GM19351 (cell line): ENCODE results near the gene ROBO2.

Source experiments
- ATAC-seq: cut with Tn5 transposase; IDR thresholded peaks from one replicate; pipeline ENCODE4 v1.9.1; 2021; ENCODE audit warnings: mild to moderate bottlenecking, moderate library complexity; ENCODE audit not compliant: unreplicated experiment

ROBO2 gene

DNA sequence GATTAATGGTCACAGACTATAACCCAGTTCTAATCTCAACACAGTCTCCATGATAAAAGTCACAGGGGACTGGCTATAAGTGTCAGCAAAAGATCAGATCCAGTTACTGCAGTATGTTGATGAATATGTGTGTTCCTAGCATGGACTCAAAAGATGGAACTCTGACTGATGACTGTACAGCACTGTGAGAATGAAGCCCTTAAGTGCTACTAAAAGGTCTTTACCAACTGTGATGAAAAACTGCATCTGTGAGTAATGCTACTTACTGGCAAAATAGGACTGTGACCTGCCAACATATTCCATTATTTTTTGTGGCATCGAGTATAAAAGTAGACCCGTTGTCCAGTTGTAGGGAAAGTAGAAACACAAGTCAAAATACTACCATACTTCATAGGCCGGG is 284.2 kb downstream of the ROBO2 start:
- ATAC-seq: no peak

DNA sequence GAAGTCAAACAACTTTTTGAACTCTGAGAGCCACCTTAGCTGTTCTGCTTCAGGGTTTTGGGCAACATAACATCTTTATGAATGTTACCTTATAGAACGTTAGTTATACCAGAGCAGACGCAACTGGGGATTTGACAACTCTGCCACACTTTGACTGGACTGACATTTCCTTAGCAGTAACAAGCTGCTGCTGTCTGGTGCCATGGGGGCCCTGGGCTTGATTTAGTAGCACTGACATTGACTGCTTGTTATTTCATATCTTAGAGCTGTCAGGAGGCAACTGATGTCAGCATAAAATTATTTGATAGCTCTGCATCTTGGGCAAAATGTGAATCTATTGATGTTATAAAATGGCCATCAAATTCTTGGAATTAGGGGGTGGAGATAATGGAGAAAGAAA is 285.4 kb downstream of the ROBO2 start:
- no peak for ATAC-seq

DNA sequence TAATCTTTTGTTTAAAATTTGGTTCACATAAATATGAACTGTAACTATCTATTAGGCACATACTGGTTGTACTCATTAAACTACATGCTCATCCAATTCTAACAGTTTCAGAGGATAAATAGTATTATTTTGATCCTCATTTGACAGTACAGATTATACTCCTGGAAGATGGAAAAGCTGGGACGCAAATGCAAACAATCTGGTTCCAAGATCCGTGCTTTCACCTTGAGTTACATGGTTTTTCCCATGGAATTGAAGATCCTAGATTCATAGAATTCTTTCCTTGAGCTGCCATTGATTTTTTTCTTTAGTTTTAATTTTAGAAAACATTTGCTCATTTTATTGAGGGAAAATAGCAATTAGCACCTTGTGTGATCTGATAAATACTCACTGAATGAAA is 285.8 kb downstream of the ROBO2 start:
- ATAC-seq: no peak

- no peak for ATAC-seq
Observed at GRCh38 chr3:77326586-77326985, 286.7 kb downstream of the ROBO2 start.

DNA sequence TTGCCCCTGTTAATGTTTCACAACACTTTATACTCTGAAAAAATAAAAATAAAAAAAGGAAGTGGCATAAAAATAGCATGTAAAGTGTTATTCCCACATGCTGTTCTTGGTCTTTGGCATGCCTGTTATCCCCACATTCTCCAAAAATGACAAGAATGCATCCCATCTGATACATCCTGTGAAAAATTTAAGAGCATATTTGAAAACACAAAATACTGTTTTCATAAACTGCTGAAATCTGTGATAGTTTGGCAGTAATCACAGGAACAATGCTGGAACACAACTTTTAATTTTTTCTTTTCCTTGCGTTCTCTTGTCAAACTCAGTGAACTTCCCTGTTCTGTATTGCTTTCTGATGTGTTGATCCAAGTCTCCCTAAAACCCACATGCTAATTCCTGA is 288.8 kb downstream of the ROBO2 start:
- ATAC-seq: no peak

DNA sequence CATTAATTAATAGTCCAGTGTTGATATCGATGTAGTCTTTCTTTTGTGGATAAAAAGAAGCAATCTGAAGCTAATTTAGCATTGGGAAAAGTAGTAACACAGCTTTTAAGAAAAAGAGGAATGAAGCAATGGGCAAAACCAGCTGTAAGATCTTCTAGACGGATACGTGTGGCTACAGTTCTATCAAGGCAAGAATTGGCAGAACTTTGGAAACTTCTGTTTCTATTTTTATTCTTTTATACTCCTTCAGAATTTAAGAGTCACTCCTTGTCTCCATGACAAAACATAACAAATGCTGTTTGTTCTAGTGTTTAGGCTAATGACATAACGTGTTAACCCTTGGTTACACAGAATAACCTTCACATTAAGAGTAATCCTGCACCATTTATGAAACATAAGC is 289.2 kb downstream of the ROBO2 start:
- no peak for ATAC-seq

GRCh38 chr3:77338195-77338594 is 298.3 kb downstream of the ROBO2 start:
- ATAC-seq: no peak

DNA sequence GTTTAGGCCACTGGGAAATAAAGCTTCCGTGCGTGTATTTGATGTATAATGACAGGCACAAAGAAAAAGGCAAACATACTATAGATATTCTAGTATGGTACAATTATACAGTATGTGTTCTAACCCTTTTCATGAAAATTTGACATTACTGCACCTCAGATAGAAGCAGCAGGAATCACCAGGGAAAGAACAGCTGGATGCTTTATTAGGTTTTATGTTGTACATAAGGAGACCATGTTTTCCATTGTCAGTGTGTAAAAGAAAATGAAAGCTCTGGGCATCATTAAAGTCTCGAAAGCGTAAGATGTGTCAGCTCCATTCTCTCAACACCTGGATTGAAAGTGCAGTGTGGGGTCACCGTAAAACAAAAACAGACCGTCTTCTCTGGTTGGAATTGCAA is 302.1 kb downstream of the ROBO2 start:
- ATAC-seq: no peak

GRCh38 chr3:77342688-77343087 is 302.8 kb downstream of the ROBO2 start:
- ATAC-seq: no peak

- ATAC-seq: no peak
Observed at GRCh38 chr3:77345009-77345408, 305.1 kb downstream of the ROBO2 start.

DNA sequence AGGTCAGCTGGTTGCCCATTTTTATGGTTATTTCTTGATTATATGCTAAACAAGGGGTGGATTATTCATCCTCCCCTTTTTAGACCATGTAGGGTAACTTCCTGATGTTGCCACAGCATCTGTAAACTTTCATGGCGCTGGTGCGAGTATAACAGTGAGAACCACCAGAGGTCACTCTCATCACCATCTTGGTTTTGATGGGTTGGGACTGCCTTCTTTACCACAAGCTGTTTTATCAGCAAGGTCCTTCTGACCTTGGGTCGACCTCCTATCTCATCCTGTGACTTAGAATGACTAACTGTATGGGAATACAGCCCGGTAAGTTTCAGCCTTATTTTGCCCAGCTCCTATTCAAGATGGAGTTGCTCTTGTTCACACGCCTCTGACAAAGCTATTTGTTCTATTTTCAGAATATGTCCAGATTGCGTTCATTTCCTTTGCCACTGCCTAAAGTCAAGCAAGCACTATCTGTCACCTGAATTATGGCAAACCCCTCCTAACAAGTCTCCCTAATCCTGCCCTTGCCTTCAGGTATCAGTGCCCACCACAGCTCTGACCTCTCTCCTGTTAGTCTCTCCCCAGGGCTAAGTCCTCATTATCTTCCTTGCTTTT is 308.5 kb downstream of the ROBO2 start:
- no peak for ATAC-seq

GRCh38 chr3:77354958-77355357 is 315.1 kb downstream of the ROBO2 start:
- no peak for ATAC-seq

DNA sequence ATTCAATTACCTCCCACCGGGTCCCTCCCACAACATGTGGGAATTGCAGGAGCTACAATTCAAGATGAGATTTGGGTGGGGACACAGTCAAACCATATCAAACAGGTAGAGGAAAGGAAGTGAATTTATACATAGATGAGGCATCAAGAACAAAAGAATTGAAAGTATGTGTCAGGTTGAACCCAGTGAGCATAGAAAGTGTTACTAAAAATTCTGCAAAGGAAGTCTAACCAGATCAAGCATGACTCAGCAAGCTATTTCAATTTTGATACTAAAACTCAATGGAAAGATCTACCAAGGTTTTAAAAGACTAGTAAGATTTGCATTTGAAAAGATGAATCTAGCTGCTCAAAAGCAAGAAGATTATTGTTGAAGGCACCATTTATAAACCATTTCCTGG is 323.0 kb downstream of the ROBO2 start:
- no peak for ATAC-seq

DNA sequence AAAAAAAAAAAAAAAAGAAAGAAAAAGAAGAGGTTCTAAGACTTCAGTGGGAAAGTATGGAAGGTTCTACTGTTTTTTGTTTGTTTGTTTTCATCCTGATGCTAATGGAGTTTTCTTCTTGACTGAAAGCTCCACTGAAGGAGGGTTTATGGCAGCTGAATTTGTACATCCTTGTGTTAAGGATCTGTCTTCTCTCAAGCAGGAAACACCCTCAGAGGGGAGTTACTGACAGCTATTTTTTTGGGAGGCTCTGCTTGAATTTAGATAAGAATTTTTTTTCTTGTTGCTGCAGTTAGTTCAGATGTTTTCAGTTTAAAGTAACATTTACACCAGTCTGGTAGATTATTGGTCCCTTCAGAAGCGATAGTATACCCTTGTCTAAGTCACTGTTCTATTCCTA is 325.3 kb downstream of the ROBO2 start:
- ATAC-seq: no peak

DNA sequence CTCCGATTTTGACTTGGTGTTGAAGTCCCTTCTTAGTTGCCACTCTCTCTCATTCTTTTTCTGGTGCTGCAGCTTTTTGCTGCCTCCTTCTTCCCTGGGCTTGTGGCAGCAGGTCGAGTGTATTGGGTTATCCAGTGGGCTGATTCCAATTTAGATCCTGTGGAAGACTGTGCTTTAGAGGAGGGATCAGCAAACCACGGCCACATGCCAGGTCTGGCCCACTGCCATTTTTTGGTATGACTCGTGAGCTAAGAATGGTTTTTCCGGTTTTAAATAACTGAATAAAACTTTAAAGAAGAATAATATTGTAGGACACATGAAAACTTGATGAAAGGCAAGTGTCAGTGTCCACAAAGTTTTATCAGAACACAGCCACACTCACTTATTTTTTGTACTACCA is 330.5 kb downstream of the ROBO2 start:
- no peak for ATAC-seq

DNA sequence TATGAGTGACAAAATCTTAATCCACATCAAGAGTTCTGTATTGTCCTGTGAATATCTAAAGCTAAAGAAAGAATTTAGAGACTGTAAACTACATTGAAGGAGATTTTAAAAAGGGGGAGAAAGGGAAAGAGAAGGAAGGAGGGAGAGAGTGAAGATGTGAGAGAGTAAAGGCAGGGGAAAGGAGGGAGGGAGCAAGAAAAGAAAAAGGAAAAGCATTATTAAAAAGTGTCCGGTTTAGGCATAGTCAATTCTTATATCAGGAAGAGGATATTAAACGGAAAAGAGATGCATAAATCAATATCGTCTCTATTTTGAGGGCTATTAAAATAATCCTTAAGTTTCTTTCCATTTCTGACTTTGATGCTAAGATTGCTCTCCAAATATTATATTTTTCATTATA is 332.1 kb downstream of the ROBO2 start:
- ATAC-seq: no peak

DNA sequence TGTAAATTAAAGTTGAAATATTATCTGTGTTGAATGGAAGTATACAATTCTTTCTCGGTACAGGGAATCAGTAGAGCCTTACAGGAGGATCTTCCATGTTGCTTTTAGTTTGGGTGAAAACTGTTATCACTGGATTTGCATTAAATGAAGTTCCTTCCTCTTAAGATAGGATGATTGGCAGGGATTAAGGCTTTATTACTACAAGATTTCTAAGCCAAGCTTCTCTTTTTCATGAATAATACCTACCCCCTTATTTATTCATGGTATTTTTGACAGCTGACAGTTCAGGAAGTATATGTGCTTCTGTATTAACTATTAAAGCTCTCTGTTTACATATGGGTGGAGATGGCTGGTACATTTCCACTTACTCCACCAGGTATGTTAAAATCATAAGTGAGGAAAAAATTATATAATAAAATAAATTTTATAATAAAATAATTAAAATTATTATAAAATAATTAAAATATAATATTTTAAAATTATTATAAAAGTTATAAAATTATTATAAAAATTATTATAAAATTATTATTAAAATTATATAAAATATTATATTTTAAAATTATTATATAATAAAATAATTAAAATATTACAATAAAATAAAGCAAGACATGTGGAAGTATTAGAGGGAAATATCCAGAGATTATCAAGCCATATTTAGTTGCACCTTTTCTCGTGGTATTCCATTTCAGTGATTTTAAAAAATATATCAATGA is 332.9 kb downstream of the ROBO2 start:
- no peak for ATAC-seq

GRCh38 chr3:77373619-77374018 is 333.7 kb downstream of the ROBO2 start:
- ATAC-seq: no peak

DNA sequence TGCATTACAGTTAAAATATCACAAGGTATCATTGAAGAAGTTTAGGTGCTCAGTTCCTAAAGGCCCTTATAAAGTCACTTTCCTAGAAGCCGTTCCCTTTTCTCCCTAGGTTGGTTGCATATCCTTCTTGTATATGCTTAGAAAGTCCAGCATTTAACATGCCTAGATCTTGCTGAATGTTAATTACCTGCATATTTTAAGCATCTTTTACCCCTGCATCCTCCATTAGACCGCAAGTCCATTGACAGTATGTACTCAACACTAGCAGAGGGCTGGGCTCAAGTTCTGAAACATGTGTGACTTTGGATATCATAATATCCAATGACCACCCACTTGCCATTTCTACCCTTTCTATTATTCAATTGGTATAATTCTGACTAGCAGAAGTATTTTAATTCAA is 336.6 kb downstream of the ROBO2 start:
- ATAC-seq: no peak

DNA sequence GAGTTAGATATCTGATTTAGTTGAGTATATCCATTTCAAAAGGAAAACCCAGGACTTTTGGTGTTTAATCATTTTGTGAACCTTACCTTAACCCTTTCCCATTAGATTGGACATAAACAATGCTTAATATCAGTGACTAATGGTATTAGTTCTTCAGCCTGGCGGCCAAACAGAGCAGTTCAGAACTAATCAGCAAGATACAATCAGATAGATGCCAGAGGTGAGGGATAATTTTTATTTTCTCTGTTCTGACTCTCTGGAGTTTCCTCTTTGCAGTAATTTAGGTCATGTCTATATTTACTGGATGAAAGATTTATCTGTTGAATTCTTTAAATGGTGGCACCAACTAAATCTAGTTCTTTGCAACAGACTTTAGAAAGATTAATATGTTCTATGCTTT is 337.8 kb downstream of the ROBO2 start:
- no peak for ATAC-seq

DNA sequence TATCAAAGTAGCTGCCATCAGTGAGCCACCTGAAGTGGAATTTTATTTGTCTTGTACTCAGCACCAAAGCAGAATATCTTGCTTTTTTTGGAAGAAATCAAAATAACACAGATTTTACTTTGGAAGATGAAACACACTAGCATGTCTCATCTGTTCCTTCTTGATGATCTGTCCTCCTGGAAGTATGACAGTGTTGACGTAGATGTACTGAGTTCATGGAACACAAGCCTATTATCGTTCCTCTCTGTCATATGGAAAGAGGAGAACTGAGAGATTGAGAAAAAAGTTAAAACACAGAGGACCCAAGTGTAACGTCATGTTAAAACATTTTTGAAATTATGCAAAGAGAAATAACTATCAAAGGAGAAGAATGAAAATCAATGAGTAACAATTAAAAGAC is 340.2 kb downstream of the ROBO2 start:
- no peak for ATAC-seq

GRCh38 chr3:77381431-77381830 is 341.5 kb downstream of the ROBO2 start:
- ATAC-seq: no peak

- no peak for ATAC-seq
Observed at GRCh38 chr3:77392181-77392580, 352.3 kb downstream of the ROBO2 start.
